ENCODE measurements around the gene HSH2D. TPM values are rescaled to one million over a fixed set of nuclear protein-coding genes. Genes with fewer than 3 reads are reported as not detected.

The HSH2D gene
- total RNA-seq, 2 experiments from 2014 or later: 57.6 to 79.0 TPM

- no TSS peak for BruUV-seq (replicated peaks)
- Histone ChIP-seq H4K20me1 (ENCODE audit: insufficient read depth, low read length) (no peaks in the 10 kb centered on the region), H3K4me1 (ENCODE audit: insufficient read depth, low read length, poor library complexity, severe bottlenecking) (peaks cover 18% of the 10 kb centered on the region), H2AFZ (ENCODE audit: low read length) (no peak overlapping the region), H3K9me2 (ENCODE audit: insufficient read depth, low read length) (no peaks in the 10 kb centered on the region), H3K79me2 (ENCODE audit: insufficient read depth, low read depth, low read length) (no peaks in the 10 kb centered on the region), H3K4me3 (ENCODE audit: low read depth, low read length, poor library complexity, severe bottlenecking) (no peak overlapping the region), H3K4me2 (ENCODE audit: low read length) (no peak overlapping the region), H3K9me3 (ENCODE audit: low read length) (no peaks in the 10 kb centered on the region), H3K27ac (ENCODE audit: low read depth, low read length, poor library complexity, severe bottlenecking) (no peak overlapping the region), H3K36me3 (ENCODE audit: insufficient read depth, low read length) (peaks cover 30% of the 10 kb centered on the region)
- CTCF ChIA-PET (ENCODE audit: unreplicated experiment): no interaction called here
- POLR2A ChIA-PET: no interaction called here
- intact Hi-C loops (cut with micrococcal nuclease; ENCODE audit: unreplicated experiment): no loop called here
- no peak for DNase-seq (ENCODE audit: low spot score)
- TF ChIP-seq CTCF (conservative IDR thresholded peaks at IDR 0.05; ENCODE audit: low read length) (no peak), EZH2phosphoT487 (IDR thresholded peaks at IDR 0.05; ENCODE audit: borderline replicate concordance, low read depth, low read length) (no peak)
Observed at GRCh38 chr19:16160445-16160942, 17.0 kb downstream of the HSH2D start.

GRCh38 chr19:16160943-16161560, 17.6 kb downstream of the HSH2D start:
- intact Hi-C loops (cut with micrococcal nuclease; ENCODE audit: unreplicated experiment): no loop called here
- Histone ChIP-seq H3K9me2 (ENCODE audit: insufficient read depth, low read length) (no peaks in the 10 kb centered on the region), H3K4me2 (ENCODE audit: low read length) (no peak overlapping the region), H4K20me1 (ENCODE audit: insufficient read depth, low read length) (no peaks in the 10 kb centered on the region), H3K4me1 (ENCODE audit: insufficient read depth, low read length, poor library complexity, severe bottlenecking) (peaks cover 13% of the 10 kb centered on the region), H3K27ac (ENCODE audit: low read depth, low read length, poor library complexity, severe bottlenecking) (no peak overlapping the region), H3K79me2 (ENCODE audit: insufficient read depth, low read depth, low read length) (no peaks in the 10 kb centered on the region), H3K36me3 (ENCODE audit: insufficient read depth, low read length) (peaks cover 25% of the 10 kb centered on the region), H3K4me3 (ENCODE audit: low read depth, low read length, poor library complexity, severe bottlenecking) (no peak overlapping the region), H2AFZ (ENCODE audit: low read length) (no peak overlapping the region), H3K9me3 (ENCODE audit: low read length) (no peaks in the 10 kb centered on the region)
- ChIA-PET CTCF (ENCODE audit: unreplicated experiment) (no interaction called here), POLR2A (no interaction called here)
- no TSS peak for BruUV-seq (replicated peaks)
- no peak for DNase-seq (ENCODE audit: low spot score)
- TF ChIP-seq CTCF (conservative IDR thresholded peaks at IDR 0.05; ENCODE audit: low read length) (no peak), EZH2phosphoT487 (IDR thresholded peaks at IDR 0.05; ENCODE audit: borderline replicate concordance, low read depth, low read length) (no peak)

GRCh38 chr19:16161840-16162239, 18.4 kb downstream of the HSH2D start:
- POLR2A ChIA-PET: interaction anchor here (1.4 kb wide), 1 partner anchor 10 kb away, joined by 9 read pairs; no protein-coding TSS in a partner anchor
- H2AFZ ChIP-seq (ENCODE audit: low read length): no peak overlapping the region
- peaks cover 6% of the 10 kb centered on the region for H3K4me1 ChIP-seq (ENCODE audit: insufficient read depth, low read length, poor library complexity, severe bottlenecking)
- H3K4me2 ChIP-seq (ENCODE audit: low read length): no peak overlapping the region
- no peak for DNase-seq (ENCODE audit: low spot score)
- peaks cover 17% of the 10 kb centered on the region for H3K36me3 ChIP-seq (ENCODE audit: insufficient read depth, low read length)
- no peaks in the 10 kb centered on the region for H4K20me1 ChIP-seq (ENCODE audit: insufficient read depth, low read length)
- H3K27ac ChIP-seq (ENCODE audit: low read depth, low read length, poor library complexity, severe bottlenecking): no peak overlapping the region
- no peaks in the 10 kb centered on the region for H3K9me3 ChIP-seq (ENCODE audit: low read length)
- TF ChIP-seq EZH2phosphoT487 (IDR thresholded peaks at IDR 0.05; ENCODE audit: borderline replicate concordance, low read depth, low read length) (no peak), CTCF (conservative IDR thresholded peaks at IDR 0.05; ENCODE audit: low read length) (no peak)
- intact Hi-C loops (cut with micrococcal nuclease; ENCODE audit: unreplicated experiment): no loop called here
- BruUV-seq (replicated peaks): no TSS peak
- H3K4me3 ChIP-seq (ENCODE audit: low read depth, low read length, poor library complexity, severe bottlenecking): no peak overlapping the region
- no peaks in the 10 kb centered on the region for H3K9me2 ChIP-seq (ENCODE audit: insufficient read depth, low read length)
- no peaks in the 10 kb centered on the region for H3K79me2 ChIP-seq (ENCODE audit: insufficient read depth, low read depth, low read length)
- CTCF ChIA-PET (ENCODE audit: unreplicated experiment): no interaction called here

Data from OCI-LY7 (cell line).